ENCODE data around the gene GABRR1. TPM values are rescaled to one million over a fixed set of nuclear protein-coding genes. Genes with fewer than 3 reads are reported as not detected.

The GABRR1 gene
- total RNA-seq, 1 experiment from 2014 or later = 0.33 TPM

DNA sequence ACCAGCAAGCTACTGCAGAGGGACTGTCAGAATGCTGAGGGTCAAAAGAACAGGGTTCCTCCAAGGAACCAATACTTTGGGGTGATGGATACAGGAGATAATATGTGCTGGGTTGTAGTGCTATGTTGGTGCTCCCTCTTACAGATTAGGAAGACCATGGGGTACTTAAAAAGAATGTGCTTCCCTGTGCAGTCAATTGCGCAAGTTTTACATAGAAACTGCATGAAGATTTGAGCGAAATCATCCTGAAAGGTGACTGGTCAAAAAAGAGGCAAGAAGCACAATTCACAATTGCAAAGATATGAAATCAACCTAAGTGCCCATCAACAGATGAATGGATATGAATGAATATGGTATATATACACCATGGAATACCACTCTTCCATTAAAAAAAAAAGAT lies 33.9 kb downstream of the GABRR1 start:
- Histone ChIP-seq H3K23me2 (ENCODE audit: insufficient read length, low read depth, low read length, poor library complexity, severe bottlenecking) (no peaks in the 10 kb centered on the region), H3K79me2 (ENCODE audit: insufficient read depth, low read length) (no peaks in the 10 kb centered on the region), H3K27ac (ENCODE audit: insufficient read length, low read depth, low read length) (no peak overlapping the region), H4K8ac (replicated peaks; ENCODE audit: insufficient read length, low read depth, low read length) (no peak overlapping the region), H2BK20ac (ENCODE audit: low read depth, low read length, poor library complexity, severe bottlenecking) (no peak overlapping the region), H3K4me1 (ENCODE audit: insufficient read depth, low read length) (no peaks in the 10 kb centered on the region), H4K91ac (ENCODE audit: insufficient read length, low read depth, low read length) (no peak overlapping the region), H2AFZ (ENCODE audit: low read length) (no peak overlapping the region), H3K14ac (ENCODE audit: insufficient read depth, low read length) (no peak overlapping the region), H3T11ph (ENCODE audit: low read length) (no peak overlapping the region), H3K18ac (ENCODE audit: insufficient read length, low read depth, low read length) (no peak overlapping the region), H2BK120ac (ENCODE audit: low read depth, low read length, poor library complexity, severe bottlenecking) (no peak overlapping the region), H2BK5ac (ENCODE audit: insufficient read length, low read length) (no peak overlapping the region), H3K9ac (ENCODE audit: extremely low read depth, insufficient read length, low read length) (no peak overlapping the region), H3K4me2 (ENCODE audit: insufficient read depth, insufficient read length, low read length) (no peak overlapping the region), H3K79me1 (ENCODE audit: insufficient read depth, low read depth, low read length, poor library complexity, severe bottlenecking) (no peaks in the 10 kb centered on the region), H3K4ac (ENCODE audit: low read depth, low read length) (no peak overlapping the region), H3K23ac (ENCODE audit: insufficient read length, low read depth, low read length) (no peak overlapping the region), H4K20me1 (ENCODE audit: control insufficient read depth, insufficient read depth, insufficient read length) (no peaks in the 10 kb centered on the region), H3K56ac (ENCODE audit: insufficient read length, low read depth, low read length) (no peak overlapping the region), H2BK15ac (ENCODE audit: low read depth, low read length) (no peak overlapping the region), H2AK5ac (ENCODE audit: insufficient read length, low read length) (no peak overlapping the region), H3K27me3 (ENCODE audit: insufficient read depth, low read length) (no peaks in the 10 kb centered on the region), H2BK12ac (ENCODE audit: insufficient read length, low read depth, low read length) (no peak overlapping the region), H3K9me3 (ENCODE audit: control insufficient read depth, low read depth, low read length) (no peaks in the 10 kb centered on the region), H4K5ac (ENCODE audit: insufficient read length, low read depth, low read length) (no peak overlapping the region)
- Mint-ChIP-seq H3K27ac (no peak overlapping the region), H3K9me3 (no peaks in the 10 kb centered on the region; a peak in 1 of 5 replicates), H3K4me1 (peaks cover 0 to 3% of the 10 kb centered on the region in 2 experiments; a peak in 1 of 4 replicates), H3K36me3 (ENCODE audit: insufficient read depth in 1 of 3, low read depth in 3 of 3) (no peaks in the 10 kb centered on the region), H3K27me3 (ENCODE audit: low read depth) (peaks cover 4% of the 10 kb centered on the region), H3K4me3 (no peak overlapping the region)
- TF ChIP-seq, protein P1, sequence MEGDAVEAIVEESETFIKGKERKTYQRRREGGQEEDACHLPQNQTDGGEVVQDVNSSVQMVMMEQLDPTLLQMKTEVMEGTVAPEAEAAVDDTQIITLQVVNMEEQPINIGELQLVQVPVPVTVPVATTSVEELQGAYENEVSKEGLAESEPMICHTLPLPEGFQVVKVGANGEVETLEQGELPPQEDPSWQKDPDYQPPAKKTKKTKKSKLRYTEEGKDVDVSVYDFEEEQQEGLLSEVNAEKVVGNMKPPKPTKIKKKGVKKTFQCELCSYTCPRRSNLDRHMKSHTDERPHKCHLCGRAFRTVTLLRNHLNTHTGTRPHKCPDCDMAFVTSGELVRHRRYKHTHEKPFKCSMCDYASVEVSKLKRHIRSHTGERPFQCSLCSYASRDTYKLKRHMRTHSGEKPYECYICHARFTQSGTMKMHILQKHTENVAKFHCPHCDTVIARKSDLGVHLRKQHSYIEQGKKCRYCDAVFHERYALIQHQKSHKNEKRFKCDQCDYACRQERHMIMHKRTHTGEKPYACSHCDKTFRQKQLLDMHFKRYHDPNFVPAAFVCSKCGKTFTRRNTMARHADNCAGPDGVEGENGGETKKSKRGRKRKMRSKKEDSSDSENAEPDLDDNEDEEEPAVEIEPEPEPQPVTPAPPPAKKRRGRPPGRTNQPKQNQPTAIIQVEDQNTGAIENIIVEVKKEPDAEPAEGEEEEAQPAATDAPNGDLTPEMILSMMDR (conservative IDR thresholded peaks at IDR 0.05) = no peak
- no CpG with 5 or more reads among the region's 2 CpGs for WGBS (ENCODE audit: extremely low coverage, insufficient read length, low lambda C conversion rate)
- no peak for DNase-seq
